OCI-LY7 (cell line): ENCODE results near the gene SPATA6L. TPM values are rescaled to one million over a fixed set of nuclear protein-coding genes. Genes with fewer than 3 reads are reported as not detected.
A peak's percentile ranks its signal among the peaks of the same experiment; 100 is the strongest.

Experiments
- Bru-seq: library from RNA; stranded (reverse); fragments of 400-500 nt; gene quantifications from one replicate; lab custom pipeline; 2021; lab: Mats Ljungman, UMichigan
- BruChase-seq, 2 experiments: library from RNA; stranded (reverse); fragments of 400-500 nt; gene quantifications; one replicate each; lab custom pipeline; 2021; lab: Mats Ljungman, UMichigan
- BruUV-seq: library from RNA; stranded (reverse); fragments of 400-500 nt; replicated peaks from 2 replicates; lab custom pipeline; 2021; lab: Mats Ljungman, UMichigan
- CTCF ChIA-PET: fragments of 300-600 bp; sonication (Branson Sonifier 250); formaldehyde crosslinking; loops from one replicate; lab custom pipeline; 2022; ENCODE audit warnings: antibody characterized with exemption; ENCODE audit not compliant: unreplicated experiment; lab: Charles Lee
- POLR2A ChIA-PET: fragments of 300-600 bp; sonication (Branson Sonifier 250); formaldehyde crosslinking; loops from one replicate; lab custom pipeline; 2022; ENCODE audit warnings: antibody characterized with exemption; lab: Charles Lee
- DNase-seq: peaks from one replicate; pipeline ENCODE4 v3.0.0-alpha.2; 2015; ENCODE audit warnings: low spot score
- H2AFZ ChIP-seq: fragments of 200-600 bp; sonication (generic), shearing (Covaris generic); 2 replicates; pipeline ENCODE4 v1.6.1; 2014; ENCODE audit warnings: mild to moderate bottlenecking, antibody characterized with exemption, low read length, moderate library complexity
- H3K27ac ChIP-seq: fragments of 200-600 bp; sonication (generic); 2 replicates; pipeline ENCODE4 v1.5.1; 2014; ENCODE audit warnings: mixed run types, low read depth, mild to moderate bottlenecking, moderate library complexity, low read length, inconsistent platforms; ENCODE audit not compliant: poor library complexity, severe bottlenecking
- H3K36me3 ChIP-seq: fragments of 200-600 bp; sonication (generic); 2 replicates; pipeline ENCODE4 v1.6.1; 2014; ENCODE audit warnings: mild to moderate bottlenecking, antibody characterized with exemption, low read length, moderate library complexity, mixed read lengths; ENCODE audit not compliant: insufficient read depth
- H3K4me1 ChIP-seq: fragments of 200-600 bp; sonication (generic); 2 replicates; pipeline ENCODE4 v1.5.1; 2014; ENCODE audit warnings: mild to moderate bottlenecking, low read length; ENCODE audit not compliant: insufficient read depth, poor library complexity, severe bottlenecking
- H3K4me2 ChIP-seq: fragments of 200-600 bp; sonication (generic); 2 replicates; pipeline ENCODE4 v1.6.1; 2014; ENCODE audit warnings: mild to moderate bottlenecking, low read length
- H3K4me3 ChIP-seq: fragments of 200-600 bp; sonication (generic); 2 replicates; pipeline ENCODE4 v1.5.1; 2014; ENCODE audit warnings: mild to moderate bottlenecking, low read depth, low read length; ENCODE audit not compliant: poor library complexity, severe bottlenecking
- H3K79me2 ChIP-seq: fragments of 200-600 bp; sonication (generic); 2 replicates; pipeline ENCODE4 v1.6.1; 2016; ENCODE audit warnings: low read depth, mild to moderate bottlenecking, low read length, moderate library complexity, mixed read lengths; ENCODE audit not compliant: insufficient read depth
- H3K9me2 ChIP-seq: fragments of 200-600 bp; sonication (generic); 2 replicates; pipeline ENCODE4 v1.6.1; 2016; ENCODE audit warnings: mild to moderate bottlenecking, low read length, mixed read lengths; ENCODE audit not compliant: insufficient read depth
- H3K9me3 ChIP-seq: fragments of 200-600 bp; sonication (generic); 2 replicates; pipeline ENCODE4 v1.6.1; 2014; ENCODE audit warnings: mild to moderate bottlenecking, mixed run types, low read length, mixed read lengths
- H4K20me1 ChIP-seq: fragments of 200-600 bp; sonication (generic); 2 replicates; pipeline ENCODE4 v1.6.1; 2014; ENCODE audit warnings: mild to moderate bottlenecking, antibody characterized with exemption, low read length, moderate library complexity, mixed read lengths; ENCODE audit not compliant: insufficient read depth
- CTCF ChIP-seq: fragments of 200-600 bp; sonication (generic); conservative IDR thresholded peaks from 2 replicates; pipeline ENCODE4 v1.5.1; 2014; ENCODE audit warnings: mild to moderate bottlenecking, antibody characterized with exemption, low read length, moderate library complexity, mixed read lengths
- EZH2phosphoT487 ChIP-seq: fragments of 200-600 bp; sonication (generic); IDR thresholded peaks from 2 replicates; pipeline ENCODE4 v1.6.1; 2018; ENCODE audit warnings: low read depth, borderline replicate concordance, mild to moderate bottlenecking, mixed run types, antibody characterized with exemption, low read length, moderate library complexity, mixed read lengths
- intact Hi-C: fragments of 100-400 bp; cut with micrococcal nuclease; formaldehyde crosslinking; loops from one replicate; pipeline ENCODE4 v1.10.0; 2022; ENCODE audit not compliant: unreplicated experiment
- long read RNA-seq: library from polyadenylated mRNA; stranded (forward); transcript quantifications from one replicate; pipeline ENCODE4 v2.0.0, GENCODE V29; 2022
- total RNA-seq, 2 experiments: library from RNA; depleted of rRNA in 1 of 2; stranded (reverse); fragments of >200 nt in 1 of 2; shearing (Covaris generic) in 1 of 2; gene quantifications; 2 replicates each; pipeline ENCODE4 v1.2.3, GENCODE V29; 2014 to 2022

Gene SPATA6L, protein sequence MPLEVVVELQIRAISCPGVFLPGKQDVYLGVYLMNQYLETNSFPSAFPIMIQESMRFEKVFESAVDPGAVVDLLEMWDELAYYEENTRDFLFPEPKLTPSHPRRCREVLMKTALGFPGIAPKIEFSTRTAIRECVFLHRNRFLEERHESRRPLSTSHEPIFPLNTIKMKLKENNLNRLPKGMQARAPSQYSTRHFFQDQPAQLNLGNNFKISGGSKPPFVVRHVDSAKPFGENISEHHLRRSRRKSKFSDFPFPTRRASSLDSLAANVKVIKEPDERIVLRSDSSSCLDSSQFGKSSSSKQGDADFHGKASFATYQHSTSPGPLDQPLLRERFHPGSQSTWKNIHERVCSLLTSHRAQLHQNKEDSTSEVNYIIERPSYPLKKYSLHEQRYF
- not detected in 2 replicates for total RNA-seq (2014; rRNA removed; shearing (Covaris generic))
- total RNA-seq (2022): 0.49 and 2.3 TPM in 2 replicates
- percentile 30 among the genes with signal in this experiment for Bru-seq, nascent RNA
- percentile 24 among the genes with signal in this experiment for BruChase-seq, experiment 1, labeled RNA remaining after a 6-hour chase
- percentile 34 among the genes with signal in this experiment for BruChase-seq, experiment 2, labeled RNA remaining after a 2-hour chase
- long read RNA-seq: 0 reads

DNA sequence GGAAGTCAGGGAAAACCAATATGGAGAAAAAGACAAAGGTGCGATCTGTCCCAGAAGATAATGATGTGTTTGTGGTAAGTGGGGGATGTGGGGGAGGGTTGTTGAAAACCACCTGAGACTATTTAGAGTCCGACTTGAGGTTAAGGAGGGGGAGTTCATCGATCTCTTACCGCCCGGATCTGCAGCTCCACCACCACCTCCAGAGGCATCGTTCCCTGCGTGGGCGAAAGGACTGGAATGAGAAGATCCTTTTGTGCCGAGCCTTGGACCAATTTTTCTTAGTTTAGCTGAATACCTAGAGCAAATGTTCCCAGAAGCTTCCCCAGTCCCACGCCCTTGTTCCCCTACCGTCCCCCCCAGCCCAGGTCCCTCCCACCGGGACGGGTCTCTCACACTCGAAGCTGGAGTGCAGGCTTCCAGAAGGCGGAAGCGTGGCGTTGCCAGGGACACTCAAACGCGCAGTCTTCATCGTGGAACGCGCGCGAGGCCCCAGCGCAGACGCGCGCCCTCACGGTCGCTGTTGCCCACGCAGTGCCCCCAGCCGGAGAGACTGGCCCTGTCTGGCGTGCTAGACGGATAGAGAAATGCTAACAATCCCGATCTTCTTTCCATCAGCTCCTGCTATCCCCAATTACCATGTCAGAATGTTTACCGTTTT lies at the start of gene SPATA6L:
TSS of gene SPATA6L (minus strand) at position 439 of the 658 bp plus-strand sequence. CDS start at position 209, 230 bp downstream.
- Histone ChIP-seq H2AFZ (no peak within 1 kb of the TSS), H3K79me2 (no peaks in the 10 kb centered on the region), H3K36me3 (no peaks in the 10 kb centered on the region), H3K27ac (no peak within 1 kb of the TSS), H3K4me2 (peak within 1 kb of the TSS; percentile 83; the same call in 1 of the 2 replicates), H3K4me1 (peaks cover 27% of the 10 kb centered on the region), H3K4me3 (no peak within 1 kb of the TSS), H4K20me1 (no peaks in the 10 kb centered on the region), H3K9me3 (no peaks in the 10 kb centered on the region), H3K9me2 (no peaks in the 10 kb centered on the region)
- intact Hi-C loops: no loop called here
- CTCF ChIA-PET: interaction anchor here (0.6 kb wide), 1 partner anchor 10 kb away, joined by 4 read pairs; no protein-coding TSS in a partner anchor
- no peak for DNase-seq
- BruUV-seq: no TSS peak
- POLR2A ChIA-PET: interaction anchor here (0.6 to 1.1 kb wide), 6 partner anchors 13 to 1476 kb away, joined by 3 to 4 read pairs (median 3); partner anchors contain the start of genes CDC37L1 and PLGRKT
- TF ChIP-seq CTCF (no peak), EZH2phosphoT487 (no peak)

DNA sequence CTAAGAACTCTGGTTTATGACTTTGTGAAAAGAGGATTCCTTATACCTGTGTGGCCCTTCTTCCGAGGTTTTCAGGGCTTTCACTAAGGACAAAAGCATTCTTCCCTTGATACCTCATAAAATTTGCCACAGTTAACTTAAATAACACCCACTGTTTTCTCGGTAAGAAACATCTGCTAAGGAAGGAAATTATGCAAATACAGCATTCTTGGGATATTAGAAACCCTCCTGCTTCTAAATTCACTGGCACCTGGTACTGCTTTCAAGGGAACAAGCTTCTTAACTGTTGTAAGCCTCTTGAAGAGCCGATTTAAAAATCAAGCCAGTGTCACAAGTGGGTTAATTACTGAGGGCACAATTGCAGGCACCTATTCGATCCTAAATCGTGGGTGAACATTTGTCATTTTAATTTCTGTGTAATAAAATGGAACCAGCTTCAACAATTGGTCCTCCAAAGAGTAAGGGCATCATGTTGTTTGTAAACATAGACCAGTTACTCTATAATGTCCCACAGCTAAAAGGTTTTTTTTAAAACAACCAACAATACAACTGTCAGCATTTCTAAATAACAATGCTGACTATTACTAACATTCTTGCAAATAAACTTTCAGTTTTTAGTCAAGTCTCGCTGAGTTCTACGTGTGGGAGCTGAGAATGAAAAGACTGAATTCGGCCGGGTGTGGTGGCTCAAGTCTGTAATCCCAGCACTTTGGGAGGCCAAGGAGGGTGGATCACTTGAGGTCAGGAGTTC lies 48.2 kb upstream of the SPATA6L start:
- BruUV-seq: no TSS peak
- H4K20me1 ChIP-seq: no peaks in the 10 kb centered on the region
- H3K9me3 ChIP-seq: peaks cover 4% of the 10 kb centered on the region; the same call in 1 of the 2 replicates
- ChIA-PET POLR2A (interaction anchor here (0.6 to 0.8 kb wide), 4 partner anchors 8 to 1569 kb away, joined by 3 to 5 read pairs (median 3); no protein-coding TSS in a partner anchor), CTCF (interaction anchor here (0.6 kb wide), 1 partner anchor 80 kb away, joined by 3 read pairs; no protein-coding TSS in a partner anchor)
- TF ChIP-seq CTCF (no peak), EZH2phosphoT487 (no peak)
- intact Hi-C loops: no loop called here
- no peak overlapping the region for H3K4me3 ChIP-seq
- peaks cover 96% of the 10 kb centered on the region for H3K36me3 ChIP-seq
- H3K9me2 ChIP-seq: no peaks in the 10 kb centered on the region
- H3K4me1 ChIP-seq: peaks cover 4% of the 10 kb centered on the region
- no peak overlapping the region for H3K27ac ChIP-seq
- H2AFZ ChIP-seq: no peak overlapping the region
- no peaks in the 10 kb centered on the region for H3K79me2 ChIP-seq
- H3K4me2 ChIP-seq: no peak overlapping the region
- no peak for DNase-seq
